ENCODE measurements around the gene THAP3.

The THAP3 gene

GRCh38 chr1:6594977-6595740, 29.5 kb upstream of the THAP3 start:
- no peak overlapping the region for H3K4me2 ChIP-seq (ENCODE audit: low read length)
- no peak overlapping the region for H2AFZ ChIP-seq
- H3K9me3 ChIP-seq (ENCODE audit: control insufficient read depth, low read length), result no peaks in the 10 kb centered on the region
- peaks cover 10% of the 10 kb centered on the region for H3K79me2 ChIP-seq
- peaks cover under 1% of the 10 kb centered on the region for H3K4me1 ChIP-seq
- H3K36me3 ChIP-seq (ENCODE audit: control insufficient read depth, insufficient read depth, low read length), result no peaks in the 10 kb centered on the region
- no peak overlapping the region for H3K9ac ChIP-seq
- no peak overlapping the region for H3K4me3 ChIP-seq (ENCODE audit: low read depth, low read length)
- no peak for TF ChIP-seq CTCF (IDR thresholded peaks at IDR 0.05)
- H3K27me3 ChIP-seq (ENCODE audit: control insufficient read depth, insufficient read depth, low read length), result no peaks in the 10 kb centered on the region
- H3K27ac ChIP-seq, result no peak overlapping the region

- TF ChIP-seq CTCF (IDR thresholded peaks at IDR 0.05), result no peak
- Histone ChIP-seq H3K36me3 (ENCODE audit: control insufficient read depth, insufficient read depth, low read length) (no peaks in the 10 kb centered on the region), H3K27ac (no peak overlapping the region), H3K9ac (no peak overlapping the region), H3K4me2 (ENCODE audit: low read length) (no peak overlapping the region), H3K9me3 (ENCODE audit: control insufficient read depth, low read length) (no peaks in the 10 kb centered on the region), H3K4me3 (ENCODE audit: low read depth, low read length) (no peak overlapping the region), H3K79me2 (peaks cover 13% of the 10 kb centered on the region), H3K27me3 (ENCODE audit: control insufficient read depth, insufficient read depth, low read length) (no peaks in the 10 kb centered on the region), H2AFZ (no peak overlapping the region), H3K4me1 (peaks cover 6% of the 10 kb centered on the region)
Measured at GRCh38 chr1:6596351-6596750, 28.3 kb upstream of the THAP3 start.

- H3K4me3 ChIP-seq (ENCODE audit: low read depth, low read length), result no peak overlapping the region
- peaks cover 6% of the 10 kb centered on the region for H3K4me1 ChIP-seq
- H3K36me3 ChIP-seq (ENCODE audit: control insufficient read depth, insufficient read depth, low read length), result no peaks in the 10 kb centered on the region
- H3K79me2 ChIP-seq, result peaks cover 13% of the 10 kb centered on the region
- H3K27ac ChIP-seq, result no peak overlapping the region
- no peaks in the 10 kb centered on the region for H3K9me3 ChIP-seq (ENCODE audit: control insufficient read depth, low read length)
- H2AFZ ChIP-seq, result no peak overlapping the region
- no peak for TF ChIP-seq CTCF (IDR thresholded peaks at IDR 0.05)
- H3K27me3 ChIP-seq (ENCODE audit: control insufficient read depth, insufficient read depth, low read length), result no peaks in the 10 kb centered on the region
- no peak overlapping the region for H3K9ac ChIP-seq
- H3K4me2 ChIP-seq (ENCODE audit: low read length), result no peak overlapping the region
Measured at GRCh38 chr1:6596886-6597776, 27.5 kb upstream of the THAP3 start.

GRCh38 chr1:6597777-6598131, 26.9 kb upstream of the THAP3 start:
- TF ChIP-seq CTCF (IDR thresholded peaks at IDR 0.05), result no peak
- Histone ChIP-seq H3K27ac (no peak overlapping the region), H3K27me3 (ENCODE audit: control insufficient read depth, insufficient read depth, low read length) (no peaks in the 10 kb centered on the region), H2AFZ (no peak overlapping the region), H3K9ac (no peak overlapping the region), H3K4me2 (ENCODE audit: low read length) (no peak overlapping the region), H3K4me1 (peaks cover 6% of the 10 kb centered on the region), H3K9me3 (ENCODE audit: control insufficient read depth, low read length) (no peaks in the 10 kb centered on the region), H3K36me3 (ENCODE audit: control insufficient read depth, insufficient read depth, low read length) (no peaks in the 10 kb centered on the region), H3K79me2 (peaks cover 13% of the 10 kb centered on the region), H3K4me3 (ENCODE audit: low read depth, low read length) (no peak overlapping the region)
